Activated CD8-positive, alpha-beta memory T cell treated with anti-CD3 and anti-CD28 coated beads, Interleukin-2, amount 10 ng/mL, durations not matched to agents 7 days and 5 days (primary cell): ENCODE measurements around the gene LNX2. TPM values are rescaled to one million over a fixed set of nuclear protein-coding genes. Genes with fewer than 3 reads are reported as not detected.

Experiments
- ATAC-seq: fragments of 150-1000 bp; cut with Tn5 transposase; one replicate; pipeline ENCODE4 v1.10.0; 2021; ENCODE audit warnings: moderate library complexity
- CTCF ChIA-PET: fragments of 350-600 bp; sonication (Branson Sonifier 250); formaldehyde crosslinking; loops from one replicate; lab custom pipeline; 2021; ENCODE audit warnings: antibody characterized with exemption; lab: Charles Lee
- DNase-seq: peaks from one replicate; pipeline ENCODE4 v3.0.0-alpha.2; 2020
- H3K27ac Mint-ChIP-seq: one replicate; pipeline ENCODE4 v1.8.0; 2021; ENCODE audit warnings: mild to moderate bottlenecking, mixed read lengths
- H3K27me3 Mint-ChIP-seq: one replicate; pipeline ENCODE4 v1.8.0; 2021; ENCODE audit warnings: mixed read lengths
- H3K36me3 Mint-ChIP-seq: one replicate; pipeline ENCODE4 v1.8.0; 2021; ENCODE audit warnings: mild to moderate bottlenecking, mixed read lengths
- H3K4me1 Mint-ChIP-seq: one replicate; pipeline ENCODE4 v1.8.0; 2021; ENCODE audit warnings: mixed read lengths
- H3K4me3 Mint-ChIP-seq: one replicate; pipeline ENCODE4 v1.8.0; 2021; ENCODE audit warnings: mild to moderate bottlenecking, moderate library complexity, mixed read lengths
- H3K9me3 Mint-ChIP-seq: one replicate; pipeline ENCODE4 v1.8.0; 2022; ENCODE audit warnings: low read depth, mixed read lengths
- total RNA-seq, 2 experiments: library from RNA; stranded (reverse); gene quantifications; one replicate each; pipeline ENCODE4 v1.2.3, GENCODE V29; 2021

The LNX2 gene
- total RNA-seq, 2 experiments from 2014 or later, result 5.9 to 6.6 TPM

DNA sequence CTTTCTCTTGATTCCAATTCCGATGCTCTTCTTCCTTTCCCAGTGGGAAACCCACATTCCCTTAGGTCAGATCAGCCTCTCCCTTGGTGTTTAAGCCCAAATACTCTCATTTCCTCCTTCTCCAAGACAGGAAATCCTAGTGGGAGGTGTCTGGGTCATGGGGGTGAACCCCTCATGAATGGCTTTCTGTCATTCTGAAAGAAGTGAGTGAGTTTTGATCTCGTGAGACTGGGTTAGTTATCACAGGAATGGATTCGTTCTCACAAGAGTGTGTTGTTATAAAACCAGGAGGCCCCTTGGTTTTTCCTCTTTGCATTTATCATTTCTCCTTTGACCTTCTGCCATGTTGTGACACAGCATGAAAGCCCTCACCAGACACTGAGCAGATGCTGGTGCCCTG is 93.8 kb downstream of the LNX2 start:
- Mint-ChIP-seq H3K9me3 (no peaks in the 10 kb centered on the region), H3K36me3 (no peaks in the 10 kb centered on the region), H3K4me1 (peaks cover 7% of the 10 kb centered on the region), H3K27ac (no peak overlapping the region), H3K27me3 (peaks cover under 1% of the 10 kb centered on the region), H3K4me3 (no peak overlapping the region)
- ATAC-seq, result no peak
- DNase-seq, result no peak
- CTCF ChIA-PET, result interaction anchor here (0.9 kb wide), 1 partner anchor 164 kb away, joined by 3 read pairs; no protein-coding TSS in a partner anchor

DNA sequence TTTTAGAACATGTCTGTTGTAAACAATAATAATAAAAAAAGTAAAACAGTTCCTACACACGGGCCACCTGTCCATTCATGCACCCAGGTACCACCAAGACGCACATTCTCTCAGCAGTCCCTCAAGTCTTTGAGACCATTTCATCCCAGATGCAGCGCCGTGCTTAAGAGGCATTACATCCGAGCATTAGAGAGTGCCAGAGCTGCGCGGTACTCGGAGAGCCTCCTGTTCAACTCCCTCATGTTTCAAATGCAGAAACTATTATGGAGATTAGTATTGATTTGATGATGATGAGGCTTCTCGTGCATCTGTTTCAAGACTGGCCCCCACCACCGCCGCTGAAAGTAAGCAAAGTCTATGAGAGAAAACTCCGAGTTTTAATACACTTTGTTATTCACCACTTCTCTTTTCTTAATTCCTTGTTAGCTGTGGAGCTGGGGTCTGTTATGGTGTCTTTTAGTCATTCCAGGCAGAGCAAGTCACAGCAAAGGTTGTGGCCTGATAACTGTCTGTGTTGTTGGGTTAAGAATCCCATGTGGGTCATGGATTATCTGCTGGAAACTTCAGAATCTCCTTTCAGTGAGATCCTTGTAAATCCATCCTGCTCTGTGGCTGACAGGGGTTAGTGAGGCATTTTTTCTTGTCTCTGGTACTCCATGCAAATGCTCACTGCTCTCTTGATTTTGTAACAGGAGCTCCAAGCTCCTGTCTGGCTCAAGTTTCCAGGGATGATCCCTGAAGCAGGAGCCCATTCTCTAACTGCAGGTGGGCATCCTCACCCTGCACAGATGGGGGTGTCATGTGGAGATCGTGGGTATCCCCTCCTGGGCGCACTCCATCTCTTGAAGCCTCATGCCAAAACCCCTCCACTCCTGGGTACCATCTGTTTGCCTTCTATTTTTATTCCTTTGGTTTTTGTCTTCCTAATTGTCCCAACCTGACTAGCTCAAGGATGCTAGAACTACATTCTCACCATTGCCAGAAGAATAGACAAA is 95.1 kb downstream of the LNX2 start:
- H3K36me3 Mint-ChIP-seq, result no peaks in the 10 kb centered on the region
- ATAC-seq (no peak), DNase-seq (no peak)
- H3K4me3 Mint-ChIP-seq, result no peak overlapping the region
- no peak overlapping the region for H3K27ac Mint-ChIP-seq
- H3K27me3 Mint-ChIP-seq, result no peaks in the 10 kb centered on the region
- H3K9me3 Mint-ChIP-seq, result no peaks in the 10 kb centered on the region
- peaks cover 7% of the 10 kb centered on the region for H3K4me1 Mint-ChIP-seq
- CTCF ChIA-PET, result no interaction called here

- Mint-ChIP-seq H3K27ac (no peak overlapping the region), H3K27me3 (peaks cover 7% of the 10 kb centered on the region), H3K4me1 (peaks cover 7% of the 10 kb centered on the region), H3K4me3 (no peak overlapping the region), H3K9me3 (no peaks in the 10 kb centered on the region), H3K36me3 (no peaks in the 10 kb centered on the region)
- CTCF ChIA-PET, result interaction anchor here (2.2 kb wide), 1 partner anchor 10 kb away, joined by 6 read pairs; no protein-coding TSS in a partner anchor
- ATAC-seq, result no peak
- DNase-seq, result no peak
These were observed 96.8 kb downstream of the LNX2 start for GRCh38 chr13:27523346-27524073.

DNA sequence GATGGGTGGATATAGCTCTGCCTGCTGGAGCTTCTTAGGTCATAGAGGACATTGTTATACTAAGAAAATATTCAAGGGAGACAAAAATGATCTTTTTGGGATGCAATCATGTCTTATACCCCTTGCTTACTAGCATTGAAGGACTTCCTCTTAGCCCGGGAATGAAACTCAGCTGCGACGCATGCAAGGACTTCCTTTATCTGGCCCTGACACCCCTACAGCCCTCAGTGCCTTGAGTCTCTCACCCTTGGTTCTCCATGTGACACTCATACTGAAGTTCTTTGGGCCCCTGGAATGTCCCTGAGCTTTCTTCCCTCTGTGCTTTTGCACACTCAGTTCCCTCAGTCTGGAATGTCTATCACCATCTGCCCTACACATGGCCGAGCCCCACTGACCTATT is 97.5 kb downstream of the LNX2 start:
- CTCF ChIA-PET, result interaction anchor here (2.2 kb wide), 1 partner anchor 10 kb away, joined by 6 read pairs; no protein-coding TSS in a partner anchor
- Mint-ChIP-seq H3K36me3 (no peaks in the 10 kb centered on the region), H3K9me3 (no peaks in the 10 kb centered on the region), H3K27ac (no peak overlapping the region), H3K4me3 (no peak overlapping the region), H3K27me3 (peaks cover 11% of the 10 kb centered on the region), H3K4me1 (peaks cover 7% of the 10 kb centered on the region)
- DNase-seq (no peak), ATAC-seq (no peak)

- Mint-ChIP-seq H3K27me3 (peaks cover 23% of the 10 kb centered on the region), H3K27ac (no peak overlapping the region), H3K36me3 (no peaks in the 10 kb centered on the region), H3K9me3 (no peaks in the 10 kb centered on the region), H3K4me1 (no peaks in the 10 kb centered on the region), H3K4me3 (no peak overlapping the region)
- DNase-seq (no peak), ATAC-seq (no peak)
- CTCF ChIA-PET, result interaction anchor here (0.6 kb wide), 1 partner anchor 821 kb away, joined by 3 read pairs; no protein-coding TSS in a partner anchor
These were observed 104.2 kb downstream of the LNX2 start for GRCh38 chr13:27516103-27516502.

- Mint-ChIP-seq H3K4me3 (no peak overlapping the region), H3K4me1 (no peaks in the 10 kb centered on the region), H3K9me3 (no peaks in the 10 kb centered on the region), H3K27me3 (peaks cover 8% of the 10 kb centered on the region), H3K27ac (no peak overlapping the region), H3K36me3 (no peaks in the 10 kb centered on the region)
- ATAC-seq (no peak), DNase-seq (no peak)
- CTCF ChIA-PET, result no interaction called here
These were observed 110.2 kb downstream of the LNX2 start for GRCh38 chr13:27510082-27510481.

GRCh38 chr13:27508802-27509201 is 111.5 kb downstream of the LNX2 start:
- Mint-ChIP-seq H3K4me1 (no peaks in the 10 kb centered on the region), H3K9me3 (no peaks in the 10 kb centered on the region), H3K27ac (no peak overlapping the region), H3K4me3 (no peak overlapping the region), H3K36me3 (no peaks in the 10 kb centered on the region), H3K27me3 (peaks cover 11% of the 10 kb centered on the region)
- CTCF ChIA-PET, result no interaction called here
- DNase-seq (no peak), ATAC-seq (no peak)

GRCh38 chr13:27505792-27506191 is 114.5 kb downstream of the LNX2 start:
- Mint-ChIP-seq H3K27me3 (peaks cover 9% of the 10 kb centered on the region), H3K27ac (no peak overlapping the region), H3K9me3 (no peaks in the 10 kb centered on the region), H3K4me1 (no peaks in the 10 kb centered on the region), H3K4me3 (no peak overlapping the region), H3K36me3 (no peaks in the 10 kb centered on the region)
- no peak for ATAC-seq
- CTCF ChIA-PET, result no interaction called here
- no peak for DNase-seq

GRCh38 chr13:27504868-27505194 is 115.5 kb downstream of the LNX2 start:
- peaks cover 11% of the 10 kb centered on the region for H3K27me3 Mint-ChIP-seq
- no peak overlapping the region for H3K4me3 Mint-ChIP-seq
- H3K9me3 Mint-ChIP-seq, result no peaks in the 10 kb centered on the region
- CTCF ChIA-PET, result no interaction called here
- no peaks in the 10 kb centered on the region for H3K36me3 Mint-ChIP-seq
- no peak overlapping the region for H3K27ac Mint-ChIP-seq
- DNase-seq, result no peak
- ATAC-seq, result no peak
- H3K4me1 Mint-ChIP-seq, result no peaks in the 10 kb centered on the region

DNA sequence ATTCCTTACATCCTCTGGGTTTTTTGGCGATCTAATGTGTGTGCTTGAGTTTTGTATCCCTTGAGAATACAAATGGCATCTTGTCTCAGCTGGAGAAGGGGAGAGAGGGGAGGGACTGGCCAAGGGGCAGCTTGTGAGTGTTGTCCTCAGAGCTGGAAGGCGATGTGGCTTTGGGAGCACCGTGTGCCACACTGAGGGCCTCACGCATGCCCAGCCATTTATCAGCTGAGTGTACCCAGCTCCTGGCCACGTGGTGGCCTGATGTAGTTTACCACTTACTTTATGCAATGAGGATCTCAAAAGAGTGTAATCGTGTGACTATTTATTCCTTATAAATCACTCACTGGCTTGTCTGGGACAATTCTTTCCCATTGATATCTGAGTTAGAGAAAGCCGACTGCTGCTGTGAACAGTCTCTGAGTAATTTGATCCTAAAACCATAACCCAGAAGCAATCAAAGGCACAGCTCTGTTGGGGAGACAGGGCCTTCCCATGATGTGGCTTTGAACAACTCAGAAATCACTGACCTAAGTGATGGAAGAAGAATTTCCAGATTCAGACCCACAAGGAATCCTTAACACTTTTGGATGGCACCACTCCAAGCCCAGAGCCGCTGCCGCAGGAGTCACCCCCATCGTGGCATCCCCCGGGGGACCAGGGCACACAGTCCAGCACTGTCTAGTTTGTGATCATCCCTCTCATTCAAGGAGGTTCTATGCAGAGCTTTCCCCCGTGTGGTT is 116.0 kb downstream of the LNX2 start:
- H3K27me3 Mint-ChIP-seq, result peaks cover 11% of the 10 kb centered on the region
- no peak overlapping the region for H3K4me3 Mint-ChIP-seq
- H3K36me3 Mint-ChIP-seq, result no peaks in the 10 kb centered on the region
- H3K4me1 Mint-ChIP-seq, result no peaks in the 10 kb centered on the region
- DNase-seq (no peak), ATAC-seq (no peak)
- no peak overlapping the region for H3K27ac Mint-ChIP-seq
- CTCF ChIA-PET, result no interaction called here
- no peaks in the 10 kb centered on the region for H3K9me3 Mint-ChIP-seq

GRCh38 chr13:27500806-27501534 is 119.4 kb downstream of the LNX2 start:
- no peak for DNase-seq
- H3K27ac Mint-ChIP-seq, result no peak overlapping the region
- H3K4me3 Mint-ChIP-seq, result no peak overlapping the region
- peaks cover 7% of the 10 kb centered on the region for H3K27me3 Mint-ChIP-seq
- H3K9me3 Mint-ChIP-seq, result no peaks in the 10 kb centered on the region
- no peaks in the 10 kb centered on the region for H3K36me3 Mint-ChIP-seq
- H3K4me1 Mint-ChIP-seq, result no peaks in the 10 kb centered on the region
- ATAC-seq, result no peak
- CTCF ChIA-PET, result no interaction called here

DNA sequence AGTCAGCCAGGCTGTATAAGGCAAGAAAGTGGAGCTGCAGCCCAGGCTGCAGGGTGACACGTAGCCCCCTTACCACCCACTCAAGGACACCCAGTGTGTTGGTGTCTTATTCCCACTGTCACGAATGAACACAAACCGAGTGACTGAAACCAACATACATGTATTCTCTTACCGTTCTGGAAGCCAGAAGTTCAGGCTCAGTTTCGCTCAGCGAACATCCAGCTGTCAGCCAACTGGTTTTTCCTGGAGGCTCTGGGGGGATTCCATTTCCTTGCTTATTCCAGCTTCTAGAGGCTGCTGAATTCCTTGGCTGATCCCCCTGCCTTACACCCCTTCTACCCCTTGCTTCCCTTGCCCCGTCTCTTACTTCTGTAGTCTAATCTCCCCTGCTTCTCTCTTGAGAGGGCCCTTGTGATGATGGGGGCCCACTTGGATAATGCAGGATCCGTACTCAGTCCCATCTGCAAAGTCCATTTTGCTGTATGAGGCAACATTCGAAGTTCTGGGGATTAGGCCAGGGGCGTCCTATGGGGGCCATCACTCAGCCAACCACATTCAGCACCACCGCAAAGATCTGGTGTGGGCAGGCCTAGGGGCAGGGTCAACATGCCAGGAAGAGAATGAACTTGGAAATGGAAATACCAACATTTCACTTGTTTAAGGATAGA is 122.6 kb downstream of the LNX2 start:
- DNase-seq (no peak), ATAC-seq (no peak)
- Mint-ChIP-seq H3K27me3 (peaks cover 6% of the 10 kb centered on the region), H3K4me3 (no peak overlapping the region), H3K4me1 (no peaks in the 10 kb centered on the region), H3K9me3 (no peaks in the 10 kb centered on the region), H3K27ac (no peak overlapping the region), H3K36me3 (no peaks in the 10 kb centered on the region)
- CTCF ChIA-PET, result interaction anchor here (1.3 kb wide), 1 partner anchor 118 kb away, joined by 3 read pairs; no protein-coding TSS in a partner anchor
